GM21723 (cell line): Measurements from ENCODE around the gene ALOXE3.
A peak's percentile ranks its signal among the peaks of the same experiment; 100 is the strongest.
"Not testable (repeated sequence)": the region's sequence is repeated elsewhere in the genome, so short reads cannot be mapped to it uniquely, and the experiment has no call there.

Experiments used
- ATAC-seq: cut with Tn5 transposase; IDR thresholded peaks from one replicate; pipeline ENCODE4 v1.9.1; 2021; ENCODE audit warnings: mild to moderate bottlenecking, moderate library complexity; ENCODE audit not compliant: unreplicated experiment

ALOXE3 gene

DNA sequence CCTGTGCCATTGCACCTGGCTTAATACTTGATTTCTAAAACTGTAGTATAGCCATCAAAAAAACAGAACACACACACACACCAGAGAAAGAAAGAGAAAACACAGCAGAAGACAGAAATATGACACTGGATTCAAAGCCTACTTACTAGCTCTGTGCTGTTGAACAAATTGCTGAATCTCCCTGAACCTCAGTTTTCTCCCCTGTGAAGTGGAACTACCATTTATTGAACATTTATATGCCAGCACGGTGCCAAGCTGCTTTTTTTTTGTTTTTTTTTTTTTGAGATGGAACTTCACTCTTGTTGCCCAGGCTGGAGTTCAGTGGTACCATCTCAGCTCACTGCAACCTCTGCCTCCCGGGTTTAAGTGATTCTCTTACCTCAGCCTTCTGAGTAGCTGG lies 17.6 kb downstream of the ALOXE3 start:
- ATAC-seq, result no peak

DNA sequence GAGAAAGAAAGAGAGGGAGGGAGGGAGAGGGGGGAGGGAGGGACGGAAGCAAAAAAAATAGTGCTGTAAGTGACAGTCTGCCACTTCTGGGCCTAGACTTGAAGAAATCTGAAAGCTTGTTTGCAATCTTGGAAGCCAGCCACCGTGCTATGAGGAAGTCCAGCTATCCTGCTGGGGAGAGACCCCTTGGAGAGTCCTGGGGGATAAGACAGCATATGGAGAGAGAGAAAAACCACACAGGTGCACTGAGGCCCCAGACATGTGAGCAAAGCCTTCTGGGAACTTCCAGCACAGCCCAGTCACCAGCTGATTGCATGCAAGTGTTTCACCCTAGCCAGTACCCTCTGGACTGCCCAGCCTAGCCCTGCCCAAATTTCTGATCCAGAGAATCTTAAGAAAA lies 18.2 kb downstream of the ALOXE3 start:
- ATAC-seq, result no peak

DNA sequence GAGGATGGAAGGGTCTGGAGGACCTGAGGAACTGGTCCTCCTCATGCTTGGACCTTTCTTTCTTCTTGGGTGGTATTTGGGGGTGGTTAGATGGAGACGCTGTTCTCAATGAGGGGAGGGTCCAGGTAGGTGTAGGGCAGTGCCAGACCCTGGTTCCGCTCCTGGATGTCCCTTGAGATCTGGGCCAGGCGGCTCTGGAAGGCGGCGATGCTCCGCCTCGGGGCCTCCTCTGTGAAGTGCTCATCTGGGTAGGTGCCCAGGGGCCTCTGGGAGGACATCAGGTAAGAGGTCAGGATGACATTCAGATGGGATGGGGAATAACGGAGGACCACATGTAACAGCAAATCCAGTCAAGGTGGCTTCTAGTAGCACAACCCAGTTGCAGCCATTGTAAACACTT lies 21.8 kb downstream of the ALOXE3 start:
- ATAC-seq, result no peak

DNA sequence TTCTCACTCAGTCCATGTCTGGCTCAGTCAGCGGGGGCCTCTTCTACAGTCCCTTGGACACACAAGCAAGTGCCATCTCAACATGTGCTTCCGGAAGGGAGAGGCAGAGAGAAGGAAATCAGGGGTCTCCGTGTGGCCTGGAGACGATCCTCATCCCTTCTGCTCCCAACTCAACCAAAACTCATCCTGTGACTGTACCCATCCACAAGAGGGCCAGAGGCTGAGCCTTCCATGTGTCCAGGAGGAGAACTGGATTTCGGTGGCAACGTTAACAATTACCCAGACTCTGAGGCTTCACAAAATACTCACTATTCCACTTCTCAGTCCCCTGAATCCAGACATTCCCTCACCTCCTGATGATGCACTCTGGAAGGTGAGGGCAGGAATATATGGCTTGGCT lies 23.0 kb downstream of the ALOXE3 start:
- ATAC-seq, result no peak

DNA sequence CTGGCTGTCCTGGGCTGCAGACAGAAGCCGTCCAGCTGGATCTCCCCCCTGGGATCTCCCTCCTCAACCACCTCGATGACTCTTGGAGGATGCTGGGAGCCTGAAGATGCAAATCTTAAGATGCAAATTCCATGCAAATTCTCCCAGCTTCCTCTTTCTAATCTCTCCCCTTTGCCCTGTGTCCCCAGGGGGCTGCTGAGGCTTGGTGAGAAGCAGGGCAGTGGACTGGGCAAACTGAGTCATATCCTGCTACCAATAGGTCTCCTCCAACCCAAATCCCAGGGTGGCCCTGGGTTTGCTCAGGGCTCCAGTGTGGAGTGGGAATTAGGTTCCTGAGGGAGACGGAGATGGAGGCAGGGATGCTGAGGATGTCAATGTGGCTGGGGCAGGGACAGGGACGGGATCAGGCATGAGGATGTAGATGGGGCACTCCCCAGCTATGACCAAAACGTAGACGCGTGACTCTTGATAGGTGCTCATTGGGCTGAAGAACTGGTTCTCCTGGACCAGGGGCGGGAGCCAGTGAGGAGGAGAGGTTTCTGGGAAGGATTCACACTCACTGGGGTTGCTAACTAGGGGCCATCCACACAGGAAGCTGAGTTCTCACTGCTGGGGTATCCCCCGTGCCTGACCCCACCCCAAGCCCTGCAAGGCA lies 27.2 kb downstream of the ALOXE3 start:
- peak; percentile 52 for ATAC-seq

DNA sequence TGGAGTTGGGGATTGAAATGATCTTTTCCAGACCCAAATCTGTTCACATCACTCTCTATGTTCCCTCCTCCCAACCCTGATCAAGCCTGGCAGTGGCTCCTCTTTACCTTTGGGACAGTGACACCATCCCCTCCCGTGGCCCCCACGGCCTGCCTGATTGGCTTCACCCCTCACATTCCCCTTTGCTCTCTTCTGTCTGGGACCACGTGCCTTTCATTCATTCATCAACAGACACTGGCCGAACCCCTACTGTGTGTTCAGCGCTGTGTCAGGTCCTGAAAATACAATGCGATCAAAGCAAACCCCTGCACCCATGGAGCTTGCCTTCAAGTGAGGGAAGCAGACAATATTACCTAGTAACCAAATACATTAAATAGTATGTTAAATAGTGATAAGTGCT lies 28.6 kb downstream of the ALOXE3 start:
- ATAC-seq, result no peak

DNA sequence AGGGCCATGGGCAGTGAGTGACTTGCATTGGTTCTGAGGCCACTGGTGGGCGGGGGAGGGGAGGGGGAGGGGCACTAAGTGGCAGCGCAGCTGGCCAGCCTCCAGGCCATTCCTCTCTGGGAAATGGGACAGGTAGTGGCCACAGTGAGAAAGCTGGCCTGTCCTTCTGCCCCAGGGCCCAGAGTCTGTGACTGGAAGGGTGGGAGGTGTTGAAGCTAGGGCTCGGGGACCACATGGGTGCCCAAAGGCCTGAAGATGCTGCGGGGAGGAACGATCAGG lies 30.4 kb downstream of the ALOXE3 start:
- ATAC-seq, result no peak

DNA sequence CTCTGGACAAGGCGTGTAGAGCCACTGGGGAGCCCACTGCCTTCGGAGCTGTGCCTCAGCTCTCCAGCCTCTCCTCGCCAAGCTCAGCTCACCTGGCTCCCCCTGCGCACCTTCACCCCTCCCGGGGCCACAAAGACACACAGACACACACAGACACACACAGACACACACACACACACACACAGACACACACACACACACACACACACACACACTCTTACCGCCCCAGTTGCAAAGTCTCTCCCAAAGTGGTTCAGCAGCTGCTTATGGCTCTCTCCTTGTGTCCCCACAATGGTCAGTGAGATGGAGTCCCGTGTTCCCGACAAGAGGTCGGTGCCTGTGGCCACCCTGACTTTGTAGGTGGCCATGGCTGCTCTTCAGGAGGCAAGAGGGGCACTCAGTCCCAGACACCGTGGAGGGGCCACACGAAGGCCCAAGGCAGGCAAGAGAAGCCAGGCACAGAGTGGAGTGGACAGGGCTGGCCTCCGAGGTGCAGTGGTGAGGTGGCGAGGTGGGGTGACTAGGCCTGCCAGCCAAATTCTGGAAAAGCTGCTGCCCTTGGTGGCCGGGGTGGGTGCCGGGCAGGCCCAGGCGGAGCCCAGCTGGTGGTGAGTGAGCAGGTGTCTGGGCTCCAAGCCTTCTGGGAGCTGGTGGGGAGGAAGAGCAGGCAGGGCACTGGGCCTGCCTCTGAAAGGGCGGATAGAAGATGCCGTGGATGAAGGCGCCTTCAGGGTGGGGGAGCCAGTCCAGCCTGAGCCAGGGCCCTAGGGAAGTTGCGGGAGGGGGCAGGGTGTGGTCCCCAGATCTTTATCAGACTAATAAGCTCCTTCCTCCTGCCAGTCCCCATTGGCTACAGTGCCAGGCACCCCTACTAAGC lies 31.0 kb downstream of the ALOXE3 start, which contains the start of gene ALOX12B:
TSS of gene ALOX12B (minus strand) at position 642 of the 877 bp plus-strand sequence. CDS start at position 368, 274 bp downstream.
- ATAC-seq, result no peak

DNA sequence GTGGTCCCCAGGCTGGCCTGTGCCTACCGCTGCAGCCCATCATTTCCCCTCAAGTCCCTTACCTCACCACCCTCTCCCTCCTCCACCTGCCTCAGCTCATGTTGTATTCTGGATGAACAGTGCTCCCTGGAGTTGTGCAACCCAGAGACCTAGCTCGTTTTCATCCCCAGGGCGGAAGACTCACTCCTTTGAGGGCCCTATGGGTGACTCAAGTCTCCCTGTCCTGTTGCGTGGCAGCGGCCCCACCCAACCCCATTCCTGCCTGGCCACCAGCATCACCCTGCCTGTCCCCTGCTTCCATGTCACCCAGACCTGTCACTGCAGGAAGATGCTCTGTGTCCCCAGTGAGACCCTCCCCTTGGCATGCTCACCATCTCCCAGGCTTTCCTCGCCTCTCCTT lies 34.1 kb downstream of the ALOXE3 start:
- no peak for ATAC-seq

DNA sequence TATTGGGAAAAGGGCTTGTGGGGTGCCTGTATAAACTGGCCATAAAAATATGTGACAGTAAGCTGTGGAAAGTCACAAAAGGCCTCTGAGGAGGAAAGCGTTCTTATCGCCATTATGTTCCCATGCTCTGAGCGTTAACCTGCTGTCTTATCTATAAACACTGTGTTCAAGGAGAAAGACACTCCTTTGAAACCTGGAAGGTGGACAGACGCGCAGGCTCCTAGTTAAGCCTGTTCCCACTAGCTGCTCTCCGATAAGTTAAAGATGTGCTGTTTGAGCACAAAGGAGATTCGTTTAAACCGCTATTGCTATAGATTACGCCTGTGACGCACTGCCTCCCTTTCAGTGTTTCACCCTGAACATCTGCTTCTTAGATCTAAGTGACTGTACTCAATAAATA lies 36.0 kb downstream of the ALOXE3 start:
- ATAC-seq, result no peak

DNA sequence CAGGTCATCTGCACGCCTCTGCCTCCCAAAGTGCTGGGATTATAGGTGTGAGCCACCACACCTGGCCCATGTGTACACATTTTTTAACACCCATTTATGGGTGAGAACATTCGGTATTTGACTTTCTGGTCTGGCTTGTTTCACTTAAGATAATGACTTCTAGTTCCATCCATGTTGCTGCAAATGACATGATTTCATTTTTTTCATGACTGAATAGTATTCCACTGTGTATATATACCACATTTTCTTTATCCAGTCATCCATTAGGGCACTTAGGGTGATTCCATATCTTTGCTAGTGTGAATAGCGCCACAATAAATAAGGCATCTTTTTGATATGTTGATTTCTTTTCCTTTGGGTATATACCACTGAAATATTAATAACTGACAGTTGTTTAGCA lies 36.4 kb downstream of the ALOXE3 start:
- ATAC-seq, result no peak

DNA sequence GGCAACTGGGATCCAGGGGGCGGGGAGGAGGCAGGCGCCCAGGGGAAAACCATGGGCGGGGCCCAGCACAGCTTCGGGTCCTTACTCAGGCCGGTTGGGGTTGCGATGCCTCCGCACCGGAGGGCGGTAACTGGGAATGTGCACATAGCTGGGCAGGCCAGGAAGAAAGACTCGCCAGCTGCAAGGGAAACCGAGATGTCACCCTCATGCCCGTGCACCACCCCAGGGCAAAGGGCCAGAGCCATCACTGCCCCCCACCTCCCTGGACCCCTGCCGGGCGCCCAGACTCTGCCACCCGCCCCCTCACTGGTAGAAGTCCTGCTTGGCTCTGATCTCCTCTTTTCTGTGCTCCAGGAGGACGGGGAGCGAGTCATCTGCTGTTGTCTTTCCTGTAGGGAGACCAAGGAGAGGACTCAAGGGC lies 37.5 kb downstream of the ALOXE3 start:
- no peak for ATAC-seq

DNA sequence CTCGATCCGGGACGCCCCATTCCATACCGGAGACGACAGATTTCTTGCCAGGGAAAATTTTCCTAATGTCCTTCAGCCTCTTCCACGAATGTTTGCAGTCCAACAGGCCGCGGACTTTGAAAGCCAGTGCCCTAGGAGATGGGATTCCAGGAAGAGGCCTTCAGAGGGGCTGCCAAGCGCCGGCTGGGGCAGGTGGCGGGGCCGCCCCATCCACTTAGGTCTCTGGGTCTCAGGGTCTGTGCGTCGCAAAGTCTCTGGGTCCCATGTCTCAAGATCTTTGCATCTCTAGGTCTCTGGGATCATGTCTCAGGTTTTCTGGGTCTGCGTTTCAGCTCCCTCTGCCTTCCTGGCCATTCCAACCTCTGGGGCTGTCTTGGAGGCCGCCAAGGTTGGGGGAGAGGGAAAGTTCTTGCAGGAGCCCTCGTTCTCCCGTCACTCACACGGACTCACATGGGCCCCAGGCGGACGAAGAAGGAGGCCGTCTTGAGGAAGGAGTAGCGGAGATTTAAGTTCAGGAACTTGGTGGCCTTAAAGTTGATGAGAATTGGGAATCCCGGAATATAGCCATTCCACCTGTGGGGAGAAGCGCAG lies 38.0 kb downstream of the ALOXE3 start:
- no peak for ATAC-seq

DNA sequence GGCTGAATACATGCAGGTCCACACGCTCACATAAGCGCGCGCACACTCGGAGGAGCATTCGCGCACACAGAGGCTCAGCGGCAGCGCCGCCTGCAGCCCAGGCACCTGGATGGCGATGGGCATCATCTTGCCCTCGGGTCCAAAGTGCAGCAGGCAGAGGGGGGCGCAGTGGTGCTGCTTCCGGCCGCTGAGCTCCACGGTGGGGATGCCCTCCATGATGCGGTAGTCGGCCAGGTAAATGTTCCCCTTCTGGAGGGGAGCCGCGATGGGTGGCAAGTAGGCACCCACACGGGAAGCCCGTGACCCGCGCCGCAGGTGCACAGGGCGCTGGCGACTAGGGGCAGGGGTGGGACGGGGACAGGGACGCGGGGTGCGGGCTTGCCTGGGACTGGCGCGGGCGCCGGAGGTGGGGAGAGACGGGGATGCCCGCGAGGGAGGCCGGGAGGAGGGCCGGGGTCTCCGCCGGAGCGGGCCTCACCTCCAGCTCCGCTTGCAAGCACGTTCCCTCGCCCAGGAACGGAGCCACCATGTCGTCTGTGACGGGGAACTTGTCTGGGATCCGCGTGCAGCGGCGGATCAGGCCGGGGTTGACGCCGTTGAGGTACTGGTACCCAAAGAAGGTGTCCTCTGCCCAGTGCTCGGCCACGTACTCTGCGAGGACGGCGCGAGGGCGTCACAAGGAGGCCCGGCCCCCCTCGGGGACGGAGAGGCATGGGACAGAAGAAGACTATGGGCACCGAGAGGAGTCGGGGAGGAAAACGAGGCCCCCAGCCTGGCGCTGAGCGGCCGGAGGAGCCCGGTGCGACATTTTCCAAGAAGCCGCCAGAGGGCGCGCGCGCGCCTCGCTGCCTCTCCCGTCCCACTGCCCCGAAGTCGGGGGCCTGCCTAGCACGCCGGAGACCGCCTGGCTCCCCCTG lies 38.8 kb downstream of the ALOXE3 start:
- peak; percentile 74 for ATAC-seq

DNA sequence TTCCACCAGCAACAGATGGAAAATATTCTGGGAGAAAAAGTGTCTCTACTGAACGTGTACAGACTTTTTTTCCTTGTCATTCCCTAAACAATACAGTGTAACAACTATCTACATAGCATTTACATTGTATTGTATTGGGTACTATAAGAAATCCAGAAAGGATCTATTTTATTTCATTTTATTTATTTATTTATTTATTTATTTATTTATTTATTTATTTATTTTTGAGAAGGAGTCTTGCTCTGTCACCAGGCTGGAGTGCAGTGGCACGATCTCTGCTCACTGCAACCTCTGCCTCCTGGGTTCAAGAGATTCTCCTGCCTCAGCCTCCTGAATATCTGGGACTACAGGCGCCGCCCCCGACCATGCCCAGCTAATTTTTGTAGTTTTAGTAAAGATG lies 40.4 kb downstream of the ALOXE3 start:
- not testable (repeated sequence) for ATAC-seq

DNA sequence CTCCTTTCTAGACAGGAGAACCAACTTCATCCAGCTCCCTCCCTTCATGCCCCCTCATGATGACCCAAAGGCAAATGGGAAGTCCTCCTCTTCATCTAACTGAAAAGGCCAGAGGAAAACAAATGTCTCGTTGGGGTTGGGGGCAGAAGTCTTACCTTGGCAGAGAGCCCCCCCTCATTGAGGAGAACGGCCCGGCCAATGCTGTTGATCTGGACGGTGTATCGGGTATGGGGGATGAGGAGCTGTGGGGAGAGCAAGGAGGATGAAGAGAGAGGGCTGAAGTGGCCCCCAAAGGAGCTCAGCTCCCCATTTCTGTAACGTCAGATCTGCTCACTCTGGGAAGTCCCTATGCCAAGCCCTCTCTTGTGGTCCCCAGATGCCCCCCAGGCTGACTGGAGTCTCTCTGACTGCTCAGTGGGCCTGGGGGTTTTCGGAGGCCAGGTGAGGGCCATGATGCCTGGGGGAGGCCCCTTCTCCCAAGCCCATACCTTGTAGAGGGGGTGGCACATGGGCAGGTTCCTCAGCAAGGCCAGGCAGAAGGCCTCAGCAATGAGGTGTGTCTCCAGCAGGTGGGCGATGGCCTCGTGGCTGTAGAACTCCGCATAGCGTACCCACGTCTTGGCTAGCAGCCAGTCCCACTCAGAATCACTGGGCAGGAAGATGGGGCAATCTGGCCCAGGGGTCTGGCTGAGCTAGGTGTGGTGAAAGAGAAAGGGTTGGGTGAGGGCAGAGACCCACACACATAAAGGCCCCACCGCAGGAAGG lies 41.6 kb downstream of the ALOXE3 start:
- no peak for ATAC-seq

DNA sequence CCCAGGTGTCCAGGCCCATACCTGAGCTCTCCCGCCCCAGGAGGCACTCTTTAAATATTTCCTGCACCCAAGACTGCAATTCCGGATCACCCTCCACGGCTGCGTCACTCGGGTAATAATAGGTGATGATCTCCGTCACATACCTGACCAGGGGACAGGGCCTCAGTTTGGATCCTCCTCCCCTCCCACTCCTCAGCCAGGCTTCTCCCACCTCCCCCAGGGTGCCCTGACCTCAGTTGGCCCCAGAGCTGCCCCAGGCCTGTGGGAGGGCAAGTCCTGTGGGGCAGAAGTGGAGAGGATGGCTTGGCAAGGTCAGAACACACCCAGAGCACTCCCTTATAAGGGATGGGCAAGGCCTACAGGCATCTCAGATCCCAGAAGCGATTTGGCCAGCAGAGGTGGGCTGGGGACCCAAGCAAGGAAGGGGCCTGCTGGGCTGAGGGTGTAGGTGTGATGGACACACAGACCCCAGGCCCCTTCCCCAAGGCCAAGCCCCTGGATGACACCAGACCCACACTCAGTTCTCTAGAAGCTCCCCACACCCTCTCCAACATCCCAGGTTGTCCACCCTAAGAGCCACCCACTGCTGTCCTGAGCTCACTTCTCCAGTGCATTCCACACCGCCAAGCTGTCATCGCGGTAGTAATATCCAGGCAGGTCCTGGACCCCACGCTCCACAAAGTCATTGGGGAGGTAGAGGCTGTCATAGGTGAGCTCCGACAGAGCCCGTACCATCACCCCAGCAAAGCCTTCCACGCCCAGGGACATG lies 42.6 kb downstream of the ALOXE3 start:
- ATAC-seq, result no peak

DNA sequence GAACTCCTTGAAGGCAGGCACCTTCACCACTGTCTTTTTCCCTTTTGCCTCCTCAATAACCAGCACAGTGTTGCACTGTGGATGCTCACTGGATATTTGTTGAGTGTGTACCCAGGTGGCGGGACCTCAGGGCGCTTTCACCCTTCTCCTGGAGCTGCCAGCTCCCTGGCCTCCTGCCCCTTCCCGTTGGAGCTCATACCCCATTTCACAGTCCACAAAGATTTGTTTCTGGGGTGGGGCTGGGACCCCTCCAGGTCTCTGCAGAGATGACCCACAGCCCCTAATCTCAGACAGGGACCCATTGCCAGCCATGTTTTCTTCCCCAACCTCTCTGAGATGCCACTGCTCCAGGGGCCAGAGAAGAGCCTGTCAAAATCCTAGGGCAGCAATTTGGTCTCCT lies 43.2 kb downstream of the ALOXE3 start:
- no peak for ATAC-seq

DNA sequence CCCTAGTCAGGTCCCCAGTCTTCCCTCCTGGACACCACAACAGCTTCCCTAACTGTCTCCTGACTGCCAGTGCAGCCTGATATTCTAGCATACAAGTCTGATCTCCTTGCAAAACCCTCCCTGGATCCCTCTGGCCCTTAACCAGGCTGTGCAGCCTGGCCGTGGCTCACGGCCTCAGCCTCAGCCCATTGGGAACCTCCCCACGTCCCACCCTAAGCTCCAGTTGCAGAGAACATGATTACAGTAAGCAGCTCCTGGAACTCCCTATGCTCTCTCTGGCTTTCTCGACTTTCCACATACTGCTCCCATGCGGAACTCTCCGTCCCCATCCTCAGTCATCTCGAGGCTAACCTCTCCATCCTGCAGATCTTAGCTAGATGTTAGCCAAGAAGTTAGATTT lies 43.8 kb downstream of the ALOXE3 start:
- ATAC-seq, result no peak
